ENCODE results near the gene BRMS1. TPM values are rescaled to one million over a fixed set of nuclear protein-coding genes. Genes with fewer than 3 reads are reported as not detected.

Gene BRMS1
- total RNA-seq, 1 donor = 43.1 TPM

- Histone ChIP-seq H3K36me3 (ENCODE audit: insufficient read depth, low read length) (peaks cover 57% of the 10 kb centered on the region), H3K4me1 (ENCODE audit: insufficient read depth, low read length) (peaks cover 28% of the 10 kb centered on the region), H3K27ac (ENCODE audit: low read depth, low read length) (peak overlapping the region; percentile 97)
Observed at GRCh38 chr11:66337103-66337899, 7.6 kb downstream of the BRMS1 start.

GRCh38 chr11:66336234-66337102 lies 8.4 kb downstream of the BRMS1 start, which contains the start of gene RIN1:
Gene RIN1, minus strand, starts transcription at chr11:66336434. Its CDS starts 32 bp downstream, at chr11:66336402.
- Histone ChIP-seq H3K4me2 (ENCODE audit: insufficient read depth, low read length) (peak within 1 kb of the TSS; percentile 96), H3K27ac (ENCODE audit: low read depth, low read length) (peak within 1 kb of the TSS; percentile 97), H3K27me3 (ENCODE audit: insufficient read depth, low read length) (no peaks in the 10 kb centered on the region), H3K9me3 (ENCODE audit: low read depth, low read length) (no peaks in the 10 kb centered on the region), H3K4me1 (ENCODE audit: insufficient read depth, low read length) (peaks cover 28% of the 10 kb centered on the region), H3K4me3 (ENCODE audit: insufficient read depth, low read length) (peak within 1 kb of the TSS; percentile 82), H3K79me2 (ENCODE audit: insufficient read depth, low read length) (peaks cover 37% of the 10 kb centered on the region), H2AFZ (ENCODE audit: low read length) (peak within 1 kb of the TSS; percentile 62), H3K36me3 (ENCODE audit: insufficient read depth, low read length) (peaks cover 57% of the 10 kb centered on the region), H4K20me1 (ENCODE audit: insufficient read depth, low read length) (peaks cover 36% of the 10 kb centered on the region)
- peak; percentile 29 for TF ChIP-seq CTCF (IDR thresholded peaks at IDR 0.05; ENCODE audit: extremely low read depth, low read depth, low read length)
- peak; percentile 100 for DNase-seq (ENCODE audit: insufficient read length, low spot score, missing footprints)

More at GRCh38 chr11:66337103-66337899, 7.6 kb downstream of the BRMS1 start:
- Histone ChIP-seq H3K9me3 (ENCODE audit: low read depth, low read length) (no peaks in the 10 kb centered on the region), H3K79me2 (ENCODE audit: insufficient read depth, low read length) (peaks cover 42% of the 10 kb centered on the region), H4K20me1 (ENCODE audit: insufficient read depth, low read length) (peaks cover 34% of the 10 kb centered on the region), H3K4me3 (ENCODE audit: insufficient read depth, low read length) (peak overlapping the region; percentile 26), H3K27me3 (ENCODE audit: insufficient read depth, low read length) (no peaks in the 10 kb centered on the region), H3K4me2 (ENCODE audit: insufficient read depth, low read length) (peak overlapping the region; percentile 96), H2AFZ (ENCODE audit: low read length) (no peak overlapping the region)
- no peak for TF ChIP-seq CTCF (IDR thresholded peaks at IDR 0.05; ENCODE audit: extremely low read depth, low read depth, low read length)
- DNase-seq (ENCODE audit: insufficient read length, low spot score, missing footprints) = peak; percentile 89

- Histone ChIP-seq H3K4me1 (ENCODE audit: insufficient read depth, low read length) (peaks cover 28% of the 10 kb centered on the region), H4K20me1 (ENCODE audit: insufficient read depth, low read length) (peaks cover 36% of the 10 kb centered on the region), H2AFZ (ENCODE audit: low read length) (peak overlapping the region; percentile 62), H3K79me2 (ENCODE audit: insufficient read depth, low read length) (peaks cover 36% of the 10 kb centered on the region), H3K4me2 (ENCODE audit: insufficient read depth, low read length) (peak overlapping the region; percentile 96), H3K27ac (ENCODE audit: low read depth, low read length) (peak overlapping the region; percentile 97), H3K36me3 (ENCODE audit: insufficient read depth, low read length) (peaks cover 55% of the 10 kb centered on the region), H3K4me3 (ENCODE audit: insufficient read depth, low read length) (peak overlapping the region; percentile 82), H3K27me3 (ENCODE audit: insufficient read depth, low read length) (no peaks in the 10 kb centered on the region), H3K9me3 (ENCODE audit: low read depth, low read length) (no peaks in the 10 kb centered on the region)
- TF ChIP-seq CTCF (IDR thresholded peaks at IDR 0.05; ENCODE audit: extremely low read depth, low read depth, low read length) = no peak
- peak; percentile 97 for DNase-seq (ENCODE audit: insufficient read length, low spot score, missing footprints)
Observed at GRCh38 chr11:66335531-66336233, 9.2 kb downstream of the BRMS1 start.
